HG03575 (cell line): ENCODE results near the gene NPIPB6.
"Not testable (repeated sequence)": the region's sequence is repeated elsewhere in the genome, so short reads cannot be mapped to it uniquely, and the experiment has no call there.

Source experiments
- ATAC-seq: cut with Tn5 transposase; IDR thresholded peaks from one replicate; pipeline ENCODE4 v1.9.1; 2021; ENCODE audit not compliant: unreplicated experiment, insufficient number of reproducible peaks, low FRiP score; ENCODE audit errors: extremely low read depth

The NPIPB6 gene

DNA sequence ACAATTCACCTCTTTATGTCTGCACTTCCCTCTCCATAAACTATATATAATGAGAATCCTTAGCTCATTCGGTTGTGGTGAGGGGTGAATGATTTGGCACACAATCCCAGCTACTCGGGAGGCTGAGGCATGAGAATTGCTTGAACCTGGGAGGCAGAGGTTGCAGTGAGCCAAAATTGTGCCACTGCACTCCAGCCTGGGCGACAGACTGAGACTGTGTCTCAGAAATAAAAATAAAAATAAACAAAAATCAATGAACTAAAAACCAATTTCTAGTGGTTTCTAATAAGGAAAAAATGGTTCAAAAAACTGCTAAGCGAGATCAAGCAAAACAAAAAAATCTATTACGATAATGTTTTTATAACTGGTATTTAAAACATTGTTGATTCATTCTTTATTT is at the start of gene NPIPB6:
Gene NPIPB6, minus strand, starts transcription at position 101 of the 400 bp plus-strand sequence. CDS start 686 bp downstream, outside the sequence.
- ATAC-seq = not testable (repeated sequence)

DNA sequence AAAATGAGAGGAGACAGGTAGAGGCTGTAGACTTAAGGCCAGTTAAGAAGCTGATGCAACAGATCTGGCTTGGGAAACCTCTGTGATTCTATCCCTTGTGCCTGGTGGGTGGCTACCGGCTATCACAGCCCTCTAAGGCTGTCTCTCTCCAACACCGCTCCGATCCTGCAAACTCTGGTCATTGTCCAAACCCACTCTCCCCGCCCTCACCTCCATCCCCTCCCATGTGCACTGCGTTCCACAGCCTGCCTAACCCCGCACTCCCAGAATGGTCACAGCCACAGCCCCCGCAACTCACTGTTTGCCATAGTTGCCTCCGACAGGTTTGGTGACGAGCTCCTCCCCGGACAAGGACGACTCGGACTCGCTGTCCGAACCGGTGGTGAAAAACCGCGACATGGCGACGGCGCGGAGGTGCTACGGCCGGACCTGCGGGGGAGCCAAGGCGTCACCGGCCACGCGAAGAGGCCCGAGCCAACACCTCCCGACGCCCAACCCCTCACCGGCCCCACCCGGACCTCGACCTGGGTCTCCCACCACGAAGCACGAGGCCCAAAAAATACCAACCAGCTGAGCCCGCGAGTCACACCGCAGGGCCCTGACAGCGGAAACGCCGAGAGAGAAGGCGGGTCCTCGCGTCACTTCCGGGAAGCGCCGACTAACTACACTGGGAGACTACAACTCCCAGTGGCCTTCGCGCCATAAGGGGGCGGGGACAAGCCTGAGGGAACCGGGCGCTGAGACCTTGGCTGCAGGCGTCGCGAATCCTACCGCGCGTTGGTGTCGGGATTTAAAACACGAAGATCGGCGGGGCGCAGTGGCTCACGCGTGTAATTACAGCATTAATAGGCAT is 40.1 kb upstream of the NPIPB6 start, which contains the start of gene EIF3CL:
Gene EIF3CL, minus strand, starts transcription at position 622 of the 853 bp plus-strand sequence. Its CDS starts 223 bp downstream, at position 399.
- ATAC-seq = peak; percentile 78

DNA sequence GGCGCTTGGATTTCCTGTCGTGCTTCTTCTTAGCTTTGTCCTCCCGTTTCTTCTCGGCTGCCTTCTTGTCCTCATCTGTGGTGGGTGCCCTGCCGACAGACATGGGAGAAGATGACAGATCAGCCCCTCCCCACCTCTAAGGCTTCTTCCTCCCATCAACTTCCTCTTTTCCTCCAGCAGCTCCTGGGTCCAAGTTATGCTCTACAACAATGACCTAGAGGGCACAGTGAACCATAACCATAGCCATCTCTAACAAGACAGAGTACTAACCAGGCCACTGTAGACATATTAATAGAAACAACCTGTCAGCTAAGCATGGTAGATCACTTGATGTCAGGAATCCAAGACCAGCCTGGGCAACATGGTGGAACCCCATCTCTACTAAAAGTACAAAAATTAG is 28.7 kb upstream of the NPIPB6 start:
- not testable (repeated sequence) for ATAC-seq

DNA sequence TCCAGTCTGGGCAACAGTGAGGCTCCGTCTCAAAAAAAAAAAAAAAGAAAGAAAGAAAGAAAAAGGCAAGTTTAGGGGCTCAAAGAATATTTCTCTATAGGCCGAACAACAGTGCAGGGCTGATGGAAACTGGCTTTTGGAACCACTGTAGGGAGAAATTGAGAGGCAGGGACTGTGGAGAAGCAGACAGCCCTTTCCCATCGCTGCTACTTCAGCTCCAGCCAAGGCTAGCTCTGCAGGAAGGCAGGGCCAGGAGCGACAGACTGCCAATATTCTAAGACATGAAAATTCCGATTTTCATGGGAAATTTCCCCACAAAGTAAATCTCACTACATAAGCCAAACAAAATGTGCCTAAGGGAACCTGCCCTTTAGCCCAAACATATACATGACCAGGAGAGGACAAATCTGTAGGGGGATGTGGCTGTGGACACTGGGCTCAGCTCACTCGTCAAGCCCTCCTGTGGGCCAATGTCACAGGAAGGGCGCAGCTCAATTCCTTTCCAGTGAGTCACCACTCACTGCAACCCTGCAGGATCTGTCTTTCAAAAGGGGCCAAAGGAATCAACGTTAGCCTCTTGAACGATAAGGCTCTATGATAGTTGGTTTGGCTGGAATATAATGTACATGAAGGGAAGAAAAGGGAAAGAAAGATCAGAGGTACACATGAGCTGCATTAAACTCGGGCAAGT is 19.0 kb upstream of the NPIPB6 start:
- not testable (repeated sequence) for ATAC-seq

DNA sequence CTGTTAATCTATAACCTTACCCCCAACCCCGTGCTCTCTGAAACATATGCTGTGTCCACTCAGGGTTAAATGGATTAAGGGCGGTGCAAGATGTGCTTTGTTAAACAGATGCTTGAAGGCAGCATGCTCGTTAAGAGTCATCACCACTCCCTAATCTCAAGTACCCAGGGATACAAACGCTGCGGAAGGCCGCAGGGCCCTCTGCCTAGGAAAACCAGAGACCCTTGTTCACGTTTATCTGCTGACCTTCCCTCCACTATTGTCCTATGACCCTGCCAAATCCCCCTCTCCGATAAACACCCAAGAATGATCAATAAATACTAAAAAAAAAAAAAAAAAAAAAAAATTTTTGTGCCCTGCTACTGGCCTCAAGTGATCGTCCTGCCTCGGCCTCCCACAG is 14.5 kb upstream of the NPIPB6 start:
- ATAC-seq = not testable (repeated sequence)

DNA sequence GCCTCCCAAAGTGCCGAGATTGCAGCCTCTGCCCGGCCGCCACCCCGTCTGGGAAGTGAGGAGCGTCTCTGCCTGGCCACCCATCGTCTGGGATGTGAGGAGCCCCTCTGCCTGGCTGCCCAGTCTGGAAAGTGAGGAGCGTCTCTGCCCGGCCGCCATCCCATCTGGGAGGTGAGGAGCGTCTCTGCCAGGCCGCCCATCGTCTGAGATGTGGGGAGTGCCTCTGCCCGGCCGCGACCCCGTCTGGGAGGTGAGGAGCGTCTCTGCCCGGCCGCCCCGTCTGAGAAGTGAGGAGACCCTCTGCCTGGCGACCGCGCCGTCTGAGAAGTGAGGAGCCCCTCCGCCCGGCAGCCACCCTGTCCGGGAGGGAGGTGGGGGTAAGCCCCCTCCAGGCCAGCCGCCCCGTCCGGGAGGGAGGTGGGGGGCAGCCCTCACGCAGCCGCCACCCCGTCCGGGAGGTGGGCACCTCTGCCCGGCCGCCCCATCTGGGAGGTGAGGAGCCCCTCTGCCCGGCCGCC is 13.9 kb upstream of the NPIPB6 start:
- not testable (repeated sequence) for ATAC-seq

DNA sequence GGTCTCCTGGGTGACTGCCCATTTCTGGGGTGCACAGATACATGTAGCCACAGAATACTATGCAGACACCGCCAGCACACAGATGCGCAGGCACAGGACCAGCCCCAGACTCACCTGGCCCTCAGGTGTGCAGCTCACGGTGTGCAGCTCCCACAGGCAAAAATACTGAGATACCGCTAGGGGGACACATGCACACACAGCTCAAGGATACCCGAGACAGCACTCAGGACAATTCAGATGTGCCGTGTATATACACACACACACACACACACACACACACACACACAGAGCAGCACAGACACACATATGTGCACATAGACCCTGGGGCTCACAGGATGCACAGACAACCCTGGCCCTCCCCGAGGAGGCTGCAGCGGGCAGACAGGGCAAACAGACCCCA is 11.8 kb upstream of the NPIPB6 start:
- ATAC-seq = not testable (repeated sequence)

DNA sequence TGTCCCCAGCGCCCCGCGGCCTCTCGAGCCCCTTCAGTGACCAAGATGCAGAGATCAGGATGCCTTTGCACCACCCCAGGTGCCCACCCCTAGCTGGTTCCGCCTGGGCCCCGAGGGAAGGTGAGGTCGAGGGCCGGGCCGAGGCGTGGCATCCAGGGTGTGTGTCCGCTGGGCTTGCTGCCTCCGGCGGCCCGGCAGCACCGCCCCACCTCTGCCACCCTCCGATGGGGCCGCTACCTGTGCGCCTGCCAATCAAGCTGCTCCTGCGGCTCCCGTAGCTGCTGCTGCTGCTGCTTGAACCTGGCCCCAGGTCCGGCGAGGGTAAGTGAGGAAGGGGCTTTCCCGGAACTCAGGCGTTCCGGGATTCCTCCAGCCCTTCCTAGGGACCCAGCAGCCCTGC is 11.0 kb upstream of the NPIPB6 start:
- ATAC-seq = not testable (repeated sequence)

DNA sequence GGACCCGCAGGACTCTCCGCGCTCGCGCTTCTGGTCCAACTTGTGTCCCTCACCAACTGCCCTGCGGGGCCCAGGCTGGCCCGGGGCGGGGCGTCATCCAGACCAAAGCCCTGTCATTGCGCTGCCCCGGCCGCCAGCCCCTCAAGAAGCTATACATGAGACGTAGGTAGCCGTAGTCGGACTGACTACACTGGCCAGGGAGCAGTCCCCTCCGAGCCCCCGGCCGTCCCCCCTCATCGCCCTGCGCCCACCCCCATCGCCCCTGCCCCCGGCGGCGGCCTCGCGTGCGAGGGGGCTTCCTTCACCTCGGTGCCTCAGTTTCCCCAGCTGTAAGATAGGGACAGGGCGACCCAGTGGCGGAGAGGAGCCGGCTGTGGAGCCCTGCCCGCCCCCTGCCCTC is 4.6 kb upstream of the NPIPB6 start:
- ATAC-seq = not testable (repeated sequence)

DNA sequence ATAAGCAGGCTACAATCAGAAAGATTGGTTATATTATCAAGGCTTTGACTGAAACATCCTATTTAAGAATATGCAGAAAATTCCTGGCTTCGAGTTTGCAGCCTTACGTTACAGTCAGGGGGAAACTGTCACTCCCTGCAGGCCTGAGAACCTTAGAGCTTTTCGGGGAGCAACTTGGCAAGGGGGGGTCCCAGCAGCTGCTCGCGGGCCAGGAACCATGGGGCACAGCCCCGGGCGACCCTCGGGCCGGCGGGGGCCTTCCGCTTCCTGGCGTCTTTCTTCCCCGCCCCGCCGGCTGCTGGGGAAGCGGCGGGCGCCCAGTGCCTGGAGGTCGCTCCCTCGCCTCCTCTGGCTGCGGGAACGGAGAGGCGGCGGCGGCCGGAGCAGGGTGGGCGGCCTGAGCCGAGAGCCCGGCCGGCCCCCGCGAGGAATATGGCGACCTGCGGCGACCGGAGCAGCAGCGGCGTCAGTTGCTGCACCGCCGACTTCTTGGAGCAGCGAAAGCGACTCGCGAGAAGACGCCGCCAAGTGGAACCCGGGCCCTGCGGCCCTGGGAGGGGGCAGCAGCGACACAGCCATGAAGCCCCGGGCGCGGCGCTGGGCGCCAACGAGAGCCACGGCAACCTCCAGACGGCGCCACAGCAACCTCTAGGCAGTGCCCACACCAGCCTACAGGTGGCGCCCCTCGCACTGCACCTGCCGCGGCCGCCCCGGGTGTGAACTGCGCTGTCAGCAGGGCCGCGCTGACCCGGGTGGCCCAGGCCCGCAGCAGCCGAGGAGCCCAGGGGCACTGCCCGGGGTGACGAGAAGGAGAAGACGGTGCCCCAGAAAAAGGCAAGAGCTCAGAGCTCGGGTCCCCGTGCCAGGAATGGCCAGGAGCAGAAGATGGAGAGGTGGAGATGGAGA is 1.2 kb upstream of the NPIPB6 start:
- not testable (repeated sequence) for ATAC-seq

DNA sequence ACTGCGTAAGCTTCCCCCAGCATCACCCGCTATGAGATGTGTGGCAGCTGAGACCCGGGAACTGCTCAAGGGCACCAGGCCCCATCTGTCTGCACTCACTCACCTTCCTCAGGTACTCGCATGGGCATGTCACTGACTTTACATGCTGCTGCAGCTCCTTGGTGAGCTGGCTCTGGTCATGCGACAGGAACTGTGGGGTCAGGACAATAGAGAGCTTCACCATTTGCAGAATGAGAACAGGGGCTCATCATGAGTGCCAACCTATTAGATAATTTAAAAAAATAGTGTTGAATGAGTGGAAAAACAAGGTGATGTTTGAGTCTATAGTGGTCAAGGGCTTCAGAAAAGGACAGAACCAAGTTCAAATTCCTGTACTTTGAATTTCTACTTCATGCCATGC is 708 bp downstream of the NPIPB6 start:
- ATAC-seq = not testable (repeated sequence)

DNA sequence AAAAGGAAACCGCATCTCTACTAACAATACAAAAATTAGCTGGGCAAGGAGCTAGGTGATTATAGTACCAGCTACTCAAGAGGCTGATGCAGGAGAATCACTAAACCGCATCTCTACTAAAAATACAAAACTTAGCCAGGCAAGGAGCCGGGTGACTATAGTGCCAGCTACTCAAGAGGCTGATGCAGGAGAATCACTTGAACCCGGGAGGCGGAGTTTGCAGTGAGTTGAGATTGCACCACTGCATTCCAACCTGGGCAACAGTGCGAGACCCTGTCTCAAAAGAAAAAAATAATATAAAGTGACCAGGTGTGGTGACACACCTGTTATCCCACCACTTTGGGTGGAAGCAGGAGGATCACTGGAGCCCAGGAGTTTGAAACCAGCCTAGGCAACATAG is 25.1 kb downstream of the NPIPB6 start:
- ATAC-seq = not testable (repeated sequence)

DNA sequence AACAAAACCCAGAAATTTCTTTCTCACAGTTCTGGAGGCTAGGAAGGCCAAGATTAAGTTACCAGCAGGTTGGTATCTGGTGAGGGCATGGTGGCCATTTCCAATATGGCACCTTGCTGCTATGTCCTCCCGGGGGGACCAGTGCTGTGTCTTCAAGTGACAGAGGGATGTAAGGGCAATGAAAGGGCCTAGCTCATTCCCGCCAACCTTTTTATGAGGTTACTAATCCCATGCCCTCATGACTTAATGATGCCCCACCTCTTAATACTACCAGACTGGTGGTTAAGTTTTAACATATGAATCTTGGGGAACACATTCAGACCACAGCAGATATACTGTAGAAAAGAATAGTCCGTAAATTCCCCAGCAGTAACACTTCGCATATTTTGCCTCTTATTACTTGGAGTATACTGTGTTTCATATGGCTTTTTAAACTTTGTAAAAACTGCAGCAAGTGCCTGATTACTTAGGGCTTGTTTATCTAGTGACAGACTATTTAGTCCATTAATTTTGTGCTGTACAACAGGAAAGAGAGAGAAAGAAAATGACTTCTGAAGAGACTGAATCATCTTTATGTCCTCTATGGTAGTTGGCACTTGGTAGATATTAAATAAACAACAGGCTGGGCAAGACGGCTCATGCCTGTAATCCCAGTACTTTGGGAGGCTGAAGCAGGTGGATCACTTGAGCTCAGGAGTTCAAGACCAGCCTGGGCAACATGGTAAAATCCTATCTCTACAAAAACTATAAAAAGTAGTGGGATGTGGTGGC is 26.2 kb downstream of the NPIPB6 start:
- not testable (repeated sequence) for ATAC-seq

DNA sequence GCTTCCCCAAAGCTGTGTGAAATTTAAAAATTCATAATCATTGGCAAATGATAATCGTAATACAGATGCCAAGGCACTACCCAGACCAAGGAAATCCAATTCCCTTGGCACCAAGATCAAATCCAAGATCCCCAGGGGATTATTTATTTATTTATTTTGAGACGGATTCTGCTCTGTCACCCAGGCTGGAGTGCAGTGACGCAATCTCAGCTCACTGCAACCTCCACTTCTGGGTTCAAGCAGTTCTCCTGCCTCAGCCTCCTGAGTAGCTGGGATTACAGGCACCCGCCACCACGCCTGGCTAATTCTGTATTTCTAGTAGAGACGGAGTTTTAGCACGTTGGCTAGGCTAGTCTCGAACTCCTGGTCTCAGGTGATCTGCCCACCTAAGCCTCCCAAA is 27.6 kb downstream of the NPIPB6 start:
- not testable (repeated sequence) for ATAC-seq

DNA sequence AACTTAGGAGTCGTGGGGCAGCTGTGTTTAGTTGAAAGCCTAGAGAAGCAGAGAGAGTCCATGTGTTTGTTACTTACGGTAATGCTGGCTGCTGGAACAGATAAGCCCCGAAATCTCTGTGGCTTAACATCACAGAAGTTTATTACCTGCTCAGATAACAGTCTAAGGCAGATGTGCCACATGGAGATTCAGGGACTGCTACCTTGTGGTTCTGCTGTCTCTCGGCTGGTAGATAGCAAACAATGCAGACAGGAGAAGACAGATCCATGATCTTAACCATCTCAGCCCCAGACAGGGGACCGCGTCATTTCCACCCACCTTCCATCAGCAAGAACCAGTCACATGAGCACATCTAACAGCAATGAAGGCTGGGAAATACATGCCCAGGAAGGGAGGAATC is 30.7 kb downstream of the NPIPB6 start:
- not testable (repeated sequence) for ATAC-seq

DNA sequence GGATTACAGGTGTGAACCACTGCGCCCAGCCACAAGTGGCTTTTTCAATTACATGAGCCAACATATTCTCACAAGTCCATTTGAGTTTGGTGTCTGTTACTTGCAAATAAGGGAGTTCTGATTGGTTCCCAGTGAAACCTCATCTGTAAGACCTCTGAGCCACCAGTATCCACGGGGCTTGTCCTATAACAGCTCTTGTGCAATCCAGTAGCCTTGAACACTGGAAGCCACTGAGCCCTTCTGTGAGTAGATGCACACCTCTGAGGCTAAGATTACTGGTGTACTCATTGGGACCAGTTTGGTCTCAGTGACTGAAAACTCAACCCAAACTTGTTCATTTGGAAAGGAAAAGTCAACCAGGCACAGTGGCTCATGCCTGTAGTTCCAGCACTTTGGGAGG is 32.3 kb downstream of the NPIPB6 start:
- not testable (repeated sequence) for ATAC-seq

DNA sequence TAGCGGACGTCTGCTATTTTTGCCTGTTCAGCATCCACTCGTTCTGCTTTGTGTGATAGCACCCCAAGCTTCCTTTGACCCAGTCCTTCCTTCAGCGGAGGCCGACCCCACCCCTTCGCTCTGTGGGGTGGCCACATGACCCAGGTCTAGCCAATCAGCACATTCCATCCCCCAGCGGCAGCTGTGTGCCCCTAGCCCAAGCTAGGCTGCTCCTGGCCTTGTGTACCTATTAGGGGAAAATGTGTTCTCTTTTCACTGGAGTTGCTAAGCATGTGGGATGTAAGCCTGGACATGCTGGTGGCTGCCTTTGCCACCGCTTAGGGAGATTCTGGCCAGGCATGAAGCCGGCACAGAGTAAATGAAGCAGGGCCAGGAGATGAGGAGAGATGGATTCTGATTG is 33.1 kb downstream of the NPIPB6 start:
- ATAC-seq = not testable (repeated sequence)
